GM19035 (cell line): ENCODE measurements around the gene MSLN.
A peak's percentile ranks its signal among the peaks of the same experiment; 100 is the strongest.

ENCODE experiments used
- ATAC-seq: cut with Tn5 transposase; IDR thresholded peaks from one replicate; pipeline ENCODE4 v1.9.1; 2021; ENCODE audit not compliant: unreplicated experiment

Gene MSLN

DNA sequence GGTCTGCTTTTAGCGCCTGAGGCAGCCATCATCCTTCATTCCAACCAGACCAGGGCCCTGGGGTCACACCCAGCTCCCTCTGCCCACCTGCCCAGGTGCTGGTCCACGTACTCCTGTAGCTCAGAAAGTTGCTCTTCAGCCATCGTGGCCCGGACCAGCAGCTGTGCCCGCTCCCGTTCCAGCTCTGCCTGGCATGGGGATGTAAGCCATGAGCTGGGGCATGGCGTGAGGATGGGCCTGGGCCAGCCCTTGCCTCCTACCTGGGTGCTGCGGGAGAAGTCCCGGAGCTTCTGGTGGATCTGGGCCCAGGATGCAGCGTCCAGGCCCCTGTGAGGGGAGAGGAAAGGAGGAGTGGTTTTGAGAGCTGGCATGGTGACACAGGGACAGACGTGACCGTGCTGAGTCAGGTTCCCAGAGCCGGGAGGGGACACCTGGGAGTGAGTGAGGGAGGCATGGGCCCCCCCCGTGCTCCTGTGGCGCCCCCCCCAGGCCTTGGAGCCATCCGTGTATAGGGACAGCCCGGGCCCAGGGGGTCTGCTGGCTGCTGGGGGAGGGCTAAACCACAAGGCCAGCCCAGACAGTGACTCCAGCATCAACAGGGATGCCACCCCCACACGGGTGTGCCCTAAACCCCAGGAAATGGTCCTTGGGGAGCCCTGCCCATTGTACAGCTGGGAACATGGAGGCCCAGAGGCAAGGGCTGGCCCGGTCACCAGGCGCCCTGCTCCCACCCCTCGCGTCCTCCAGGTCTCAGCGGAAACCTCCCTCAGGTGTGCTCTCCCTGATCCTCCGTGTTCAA lies 37.5 kb upstream of the MSLN start:
- no peak for ATAC-seq

GRCh38 chr16:723695-724094 lies 36.8 kb upstream of the MSLN start:
- no peak for ATAC-seq

DNA sequence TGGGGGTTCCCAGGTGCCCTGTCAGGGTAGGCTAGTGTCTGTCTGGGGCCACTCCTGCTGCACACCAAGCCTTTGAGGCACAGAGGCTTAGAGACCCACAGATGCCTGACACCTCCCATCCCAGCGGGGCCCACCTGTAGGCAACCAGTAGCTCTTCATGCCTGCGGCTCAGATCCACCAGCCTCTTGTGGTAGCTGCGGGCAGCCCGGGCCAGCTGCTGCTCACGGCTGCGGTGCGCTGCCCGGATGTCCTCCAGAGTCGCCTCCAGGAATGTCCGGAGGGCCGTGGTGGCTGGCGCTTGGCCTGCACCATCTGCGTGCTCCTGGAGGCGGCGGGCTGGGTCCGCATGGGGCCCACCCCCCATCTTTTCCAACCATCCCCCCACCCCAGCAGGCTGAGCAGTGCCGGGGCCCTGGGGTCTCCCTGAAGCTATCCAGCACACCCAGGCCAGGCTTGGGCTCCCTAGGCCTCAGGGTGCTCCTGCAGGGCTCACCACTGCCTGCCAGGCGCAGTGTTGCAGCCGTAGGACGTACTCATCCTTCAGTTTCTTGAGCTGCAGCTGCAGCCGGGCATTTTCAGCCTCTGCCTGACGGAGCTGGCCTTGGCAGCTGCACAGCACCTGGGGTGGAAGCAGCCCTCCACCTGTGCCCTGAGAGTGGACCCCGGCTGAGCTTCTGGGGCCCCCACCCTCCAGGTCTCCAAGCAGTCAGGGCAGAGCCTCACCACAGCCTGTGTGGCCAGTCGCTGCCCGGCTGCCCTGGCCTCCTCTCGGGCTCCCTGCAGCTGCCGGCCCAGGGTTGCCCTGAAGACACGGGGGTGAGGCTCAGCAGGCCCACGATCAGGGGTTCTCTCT lies 36.1 kb upstream of the MSLN start:
- no peak for ATAC-seq

- ATAC-seq = no peak
These were observed 35.5 kb upstream of the MSLN start for GRCh38 chr16:725041-725376.

GRCh38 chr16:725463-726187 lies 34.9 kb upstream of the MSLN start:
- no peak for ATAC-seq

- no peak for ATAC-seq
These were observed 34.4 kb upstream of the MSLN start for GRCh38 chr16:726188-726437.

DNA sequence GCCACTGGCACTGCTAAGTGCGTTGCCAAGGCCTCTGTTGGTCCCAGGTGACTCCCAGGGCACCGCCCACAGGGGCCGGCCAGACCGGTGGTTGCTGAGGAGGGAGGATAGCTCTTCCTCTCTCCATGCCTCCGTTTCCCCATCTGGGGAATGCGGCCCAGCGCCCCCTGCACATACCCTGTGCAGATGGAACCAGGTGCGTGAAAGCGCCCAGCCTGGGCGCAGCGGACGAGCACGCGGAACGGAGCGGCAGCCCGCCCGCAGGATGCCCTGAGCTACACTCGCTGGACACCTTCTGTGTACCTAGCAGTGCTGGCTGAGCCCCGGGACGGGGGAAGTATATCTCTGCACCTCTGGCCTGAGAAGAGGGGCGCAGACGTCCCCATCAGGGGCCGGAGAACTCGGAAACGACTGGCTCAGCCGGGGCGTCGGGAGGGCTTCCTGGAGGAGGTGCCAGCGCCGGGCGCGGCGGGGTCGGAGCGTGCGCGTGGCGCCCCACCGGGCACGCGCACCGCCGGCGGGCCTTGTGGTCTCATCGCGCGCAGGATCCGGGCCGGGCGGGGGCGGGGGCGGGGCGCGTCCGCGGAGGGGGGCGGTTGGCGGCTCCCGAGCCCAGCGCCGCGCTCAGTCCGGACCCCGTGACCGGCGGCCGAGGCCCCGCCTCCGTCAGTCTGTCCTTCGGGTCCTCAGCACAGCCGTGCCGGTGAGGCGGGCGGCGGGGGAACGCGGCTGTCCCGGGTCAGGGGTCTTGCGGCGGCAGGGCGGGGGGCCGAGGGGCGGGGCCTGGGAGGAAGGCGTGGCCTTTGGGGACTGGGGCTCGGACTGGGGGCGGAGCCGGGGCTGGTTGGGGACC lies 33.9 kb upstream of the MSLN start, which contains the start of the genes CCDC78 and HAGHL:
CCDC78 (minus strand) TSS at position 6 of the 853 bp plus-strand sequence. CDS start 76 bp downstream, outside the sequence.
HAGHL (plus strand) TSS at position 669 of the 853 bp plus-strand sequence. CDS start 404 bp downstream, outside the sequence.
- peak; percentile 32 for ATAC-seq

- peak; percentile 13 for ATAC-seq
These were observed 33.1 kb upstream of the MSLN start for GRCh38 chr16:727291-727977.

GRCh38 chr16:728131-728889 lies 32.2 kb upstream of the MSLN start:
- peak; percentile 36 for ATAC-seq

DNA sequence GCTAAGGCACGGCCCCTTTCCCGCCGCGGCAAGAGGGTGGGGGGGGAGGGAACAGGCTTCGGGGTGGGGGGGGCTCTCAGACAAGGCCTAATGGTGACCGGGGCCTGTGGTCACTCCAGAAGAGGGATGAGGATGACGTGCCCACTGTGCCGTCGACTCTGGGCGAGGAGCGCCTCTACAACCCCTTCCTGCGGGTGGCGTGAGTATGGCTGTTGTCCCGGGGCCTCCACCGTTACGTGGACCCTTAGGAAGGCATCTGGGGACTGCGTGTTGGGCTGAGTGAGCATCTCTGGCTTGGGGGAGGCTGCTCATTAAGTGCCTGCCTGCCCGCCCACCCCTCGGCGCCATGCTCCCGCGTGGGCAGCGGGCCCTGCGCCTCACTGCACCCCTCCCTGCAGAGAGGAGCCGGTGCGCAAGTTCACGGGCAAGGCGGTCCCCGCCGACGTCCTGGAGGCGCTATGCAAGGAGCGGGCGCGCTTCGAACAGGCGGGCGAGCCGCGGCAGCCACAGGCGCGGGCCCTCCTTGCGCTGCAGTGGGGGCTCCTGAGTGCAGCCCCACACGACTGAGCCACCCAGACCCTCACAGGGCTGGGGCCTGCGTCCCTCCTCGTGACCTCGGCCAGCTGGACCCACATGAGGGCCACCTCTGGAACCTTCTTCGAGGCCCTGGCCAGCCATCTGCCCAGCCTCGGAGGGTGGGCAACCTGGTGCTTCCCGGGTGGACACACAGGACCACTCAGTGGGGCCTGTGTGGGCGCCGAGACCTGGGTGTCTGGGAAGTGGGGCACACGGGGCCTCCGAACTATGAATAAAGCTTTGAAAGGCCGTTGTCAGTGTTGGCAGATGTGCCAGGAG lies 31.4 kb upstream of the MSLN start:
- no peak for ATAC-seq

DNA sequence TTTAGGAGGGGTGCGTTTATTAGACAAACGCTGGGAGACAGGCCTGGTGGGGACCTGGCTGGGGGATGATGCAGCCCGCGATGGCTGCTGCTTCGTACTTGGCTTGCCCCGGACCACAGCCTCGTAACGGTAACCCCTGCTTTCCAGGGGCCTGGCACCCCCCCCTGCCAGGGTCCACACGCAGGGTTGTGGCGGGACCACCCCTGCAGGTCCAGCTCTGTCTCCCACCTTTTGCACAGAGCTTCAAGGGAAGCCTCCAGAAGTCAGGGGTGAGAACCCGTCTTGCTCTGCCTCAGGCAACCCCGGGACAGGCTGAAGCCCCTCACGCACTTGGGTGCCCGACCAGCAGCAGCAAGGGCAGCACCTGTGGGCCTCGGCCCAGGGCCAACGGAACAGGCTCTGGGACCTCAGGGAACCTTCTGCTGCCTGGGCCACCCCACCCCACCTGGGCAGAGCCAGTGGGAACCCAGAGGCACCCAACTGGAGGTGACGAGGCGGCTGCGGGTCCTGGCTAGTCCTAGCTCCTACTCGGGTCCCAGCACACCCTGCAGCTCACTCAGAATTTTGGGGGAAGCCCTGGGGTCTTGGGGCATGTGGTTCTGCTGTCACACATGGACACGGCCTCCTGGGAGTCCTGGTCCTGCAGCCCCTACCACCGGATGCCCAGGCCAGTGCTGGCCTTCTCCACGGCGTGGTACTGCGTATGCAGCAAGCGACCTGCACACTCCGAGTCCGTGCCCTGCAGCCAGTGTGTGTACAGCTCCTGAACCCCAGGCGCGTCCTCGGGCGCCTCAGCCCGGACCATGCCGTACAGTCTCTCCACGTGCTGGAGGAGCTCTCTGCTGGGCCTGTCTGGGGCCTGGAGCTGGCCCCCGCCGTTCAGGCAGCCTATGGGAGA lies 30.5 kb upstream of the MSLN start:
- ATAC-seq = no peak

- ATAC-seq = no peak
These were observed 29.6 kb upstream of the MSLN start for GRCh38 chr16:730666-731509.

DNA sequence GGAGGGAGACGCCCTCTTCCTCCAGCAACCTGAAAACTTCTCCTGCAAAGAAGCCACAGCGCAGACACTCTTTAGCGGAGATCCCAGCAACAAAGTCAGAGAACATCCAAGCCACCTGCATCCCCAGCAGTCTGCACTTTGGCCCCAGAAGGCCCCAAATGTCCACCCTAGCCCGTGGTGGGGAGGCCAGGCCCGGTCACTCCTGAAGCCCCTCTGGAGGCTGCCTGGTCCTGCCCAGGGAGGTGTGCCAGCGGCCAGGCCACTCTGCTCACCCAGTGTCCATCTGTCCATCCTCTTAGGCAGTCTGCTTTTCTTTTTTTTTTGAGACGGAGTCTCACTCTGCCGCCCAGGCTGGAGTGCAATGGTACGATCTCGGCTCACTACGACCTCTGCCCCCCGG lies 28.2 kb upstream of the MSLN start:
- ATAC-seq = no peak

DNA sequence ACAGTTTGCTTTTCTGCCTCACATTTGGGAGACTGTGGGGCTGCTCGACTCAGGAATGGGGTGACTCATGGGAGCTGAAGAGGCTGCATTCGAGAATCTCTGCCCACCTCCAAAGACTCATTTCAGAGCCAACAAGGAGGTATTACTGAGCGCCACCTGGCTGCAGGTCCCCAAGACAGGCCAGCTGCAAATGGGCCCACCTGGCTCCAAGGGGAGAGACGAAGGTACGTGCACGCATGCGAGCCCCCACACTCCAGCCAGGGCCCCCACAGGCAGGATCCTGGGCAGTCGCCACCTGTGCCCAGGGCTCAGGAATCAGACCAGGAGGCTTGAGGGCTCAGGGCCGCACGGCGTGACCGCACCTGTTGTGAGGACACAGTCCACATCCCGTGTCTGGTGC lies 27.6 kb upstream of the MSLN start:
- ATAC-seq = no peak

DNA sequence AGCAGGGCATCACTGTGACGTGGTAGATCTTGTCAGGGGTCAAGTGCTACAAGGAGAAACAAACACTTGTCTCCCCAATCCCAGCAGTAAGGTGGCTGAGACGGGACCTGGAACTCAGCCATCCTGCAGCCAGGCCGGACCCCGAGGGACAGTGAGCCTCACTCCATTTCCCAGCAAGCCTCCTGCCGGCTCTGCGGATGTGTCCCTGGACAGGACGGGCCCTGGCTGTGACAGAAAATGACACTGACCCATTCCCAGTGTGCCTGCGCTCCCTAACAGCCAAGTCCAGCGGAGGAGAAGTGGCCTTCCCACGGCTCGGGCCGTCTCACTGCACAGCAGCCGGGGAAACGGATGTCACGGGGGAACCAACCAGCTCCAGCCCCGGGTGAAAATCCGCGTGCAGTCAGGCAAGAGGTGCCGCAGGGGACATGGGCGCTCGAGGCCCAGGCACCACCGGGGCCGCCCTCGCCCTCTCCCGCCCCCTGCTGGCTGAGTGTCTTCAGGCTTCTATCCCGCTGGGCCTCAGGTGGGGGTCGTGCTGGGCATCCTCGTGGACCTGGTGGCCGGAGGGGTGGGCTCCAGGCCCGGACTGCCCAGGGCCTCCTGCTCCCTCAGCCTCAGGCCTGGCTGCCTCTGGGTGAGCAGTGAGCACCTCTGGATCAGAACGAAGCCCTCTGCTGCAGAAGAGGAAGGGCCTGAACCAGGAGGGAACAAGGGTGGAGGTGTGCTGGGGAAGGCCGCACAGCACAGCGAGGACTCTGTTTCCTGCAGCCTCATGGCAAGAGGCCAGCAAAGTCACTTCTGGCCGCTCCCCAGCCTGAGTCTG lies 26.9 kb upstream of the MSLN start:
- ATAC-seq = no peak
